ENCODE data around the gene SKP1.
"Not testable (repeated sequence)": the region's sequence is repeated elsewhere in the genome, so short reads cannot be mapped to it uniquely, and the experiment has no call there.

The SKP1 gene

DNA sequence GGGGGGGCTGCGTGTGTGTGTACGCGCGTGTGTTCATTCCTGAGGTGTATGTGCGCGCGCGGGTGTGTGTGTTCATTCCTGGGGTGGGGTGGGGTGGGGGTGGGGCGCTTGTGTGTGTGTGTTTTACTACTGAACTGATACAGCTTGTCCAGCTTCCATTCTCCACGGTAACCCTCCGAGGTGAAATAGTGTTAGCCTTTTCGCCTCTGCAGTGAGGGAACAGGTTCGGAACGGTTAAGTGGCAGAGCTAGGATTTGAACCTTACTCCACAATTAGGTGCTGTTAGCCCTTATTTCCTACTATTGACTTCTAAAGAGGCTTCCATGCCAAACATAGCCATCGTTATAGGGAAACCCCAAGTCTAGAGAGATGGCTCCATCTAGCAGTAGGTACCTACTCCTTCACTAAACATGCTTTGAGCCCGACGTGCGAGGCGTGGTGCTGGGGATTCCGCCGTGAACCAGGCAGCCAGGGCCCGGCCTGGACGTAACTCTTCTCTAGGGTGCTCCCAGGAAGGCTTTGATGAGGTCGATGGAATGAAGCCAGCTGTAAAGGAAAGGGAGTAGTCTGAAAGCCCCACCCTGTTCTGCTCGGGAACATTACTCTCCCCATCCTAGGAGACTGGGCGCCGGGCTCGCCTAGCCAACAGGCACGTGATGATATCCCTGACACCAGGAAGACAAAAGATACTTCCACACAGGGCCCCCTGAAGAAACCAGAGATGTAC is 782 bp upstream of the SKP1 start:
- no peak for DNase-seq (ENCODE audit: low read depth in 2 of 2)

- peak in 1 of 2 donors; percentile 7 for DNase-seq (ENCODE audit: low read depth in 2 of 2)
Measured at GRCh38 chr5:134175921-134176510, 734 bp downstream of the SKP1 start.

- no peak for DNase-seq (ENCODE audit: low read depth in 2 of 2)
Measured at GRCh38 chr5:134174841-134175839, 1.6 kb downstream of the SKP1 start.

GRCh38 chr5:134171972-134172371 is 4.8 kb downstream of the SKP1 start:
- DNase-seq (ENCODE audit: low read depth in 2 of 2) = no peak

DNA sequence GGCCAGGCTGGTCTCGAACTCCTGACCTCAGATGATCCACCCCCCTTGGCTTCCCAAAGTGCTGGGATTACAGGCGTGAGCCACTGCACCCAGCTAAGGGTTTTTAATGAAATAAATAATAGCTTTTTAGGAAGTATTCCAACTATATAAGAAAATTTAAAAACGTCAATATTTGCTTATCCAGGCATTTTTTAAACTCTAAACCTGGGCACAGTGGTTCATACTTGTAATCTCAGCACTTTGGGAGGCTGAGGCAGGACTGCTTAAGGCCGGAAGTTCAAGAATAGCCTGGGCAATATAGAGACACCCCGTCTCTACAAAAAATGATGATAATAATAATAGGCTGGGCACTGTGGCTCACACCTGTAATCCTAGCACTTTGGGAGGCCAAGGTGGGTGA is 14.2 kb downstream of the SKP1 start:
- no peak for DNase-seq (ENCODE audit: low read depth in 2 of 2)

- DNase-seq (ENCODE audit: low read depth in 2 of 2) = no peak
Measured at GRCh38 chr5:134161513-134162395, 15.0 kb downstream of the SKP1 start.

DNA sequence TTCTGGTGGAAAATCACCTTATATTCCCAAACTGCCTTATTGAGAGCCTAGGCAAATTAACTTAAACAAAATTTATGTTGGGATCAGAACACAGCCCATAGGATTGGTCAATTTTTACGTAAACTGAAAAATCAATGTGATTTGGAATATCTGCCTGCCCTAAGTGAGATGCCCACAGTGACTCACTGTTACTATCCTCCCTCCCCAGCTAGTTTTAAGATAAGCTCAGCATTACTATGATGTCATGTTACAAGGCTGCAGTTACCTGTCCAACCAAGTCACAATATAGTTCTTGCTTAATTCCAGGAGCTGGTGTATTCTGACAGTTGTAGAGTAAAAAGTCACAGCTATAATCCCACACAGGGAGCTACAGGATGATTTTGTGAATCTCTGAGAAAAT is 23.1 kb downstream of the SKP1 start:
- no peak for DNase-seq (ENCODE audit: low read depth in 2 of 2)

- no peak for DNase-seq (ENCODE audit: low read depth in 2 of 2)
Measured at GRCh38 chr5:134153241-134153640, 23.5 kb downstream of the SKP1 start.

- not testable (repeated sequence) for DNase-seq (ENCODE audit: low read depth in 2 of 2)
Measured at GRCh38 chr5:134152173-134152832, 24.4 kb downstream of the SKP1 start.

DNA sequence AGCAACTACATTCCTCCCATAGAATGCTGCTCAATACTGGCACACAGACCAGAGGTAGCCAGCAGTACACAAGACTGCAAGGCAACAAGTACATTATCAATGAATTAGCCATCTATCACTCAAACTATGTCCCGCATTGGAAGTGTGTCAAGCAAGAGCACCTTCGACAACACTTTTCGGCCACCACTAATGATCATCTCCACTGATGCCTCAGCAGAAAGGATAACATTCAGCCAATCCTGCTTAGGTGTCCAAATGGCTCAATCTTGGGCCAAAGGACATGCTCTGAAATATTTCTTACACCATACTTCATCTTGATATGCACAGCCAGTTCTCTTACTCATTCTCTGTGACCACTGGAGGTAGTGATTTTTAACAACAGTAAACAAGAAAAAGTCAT is 25.0 kb downstream of the SKP1 start:
- no peak for DNase-seq (ENCODE audit: low read depth in 2 of 2)

- no peak for DNase-seq (ENCODE audit: low read depth in 2 of 2)
Measured at GRCh38 chr5:134149571-134150303, 27.0 kb downstream of the SKP1 start.

DNA sequence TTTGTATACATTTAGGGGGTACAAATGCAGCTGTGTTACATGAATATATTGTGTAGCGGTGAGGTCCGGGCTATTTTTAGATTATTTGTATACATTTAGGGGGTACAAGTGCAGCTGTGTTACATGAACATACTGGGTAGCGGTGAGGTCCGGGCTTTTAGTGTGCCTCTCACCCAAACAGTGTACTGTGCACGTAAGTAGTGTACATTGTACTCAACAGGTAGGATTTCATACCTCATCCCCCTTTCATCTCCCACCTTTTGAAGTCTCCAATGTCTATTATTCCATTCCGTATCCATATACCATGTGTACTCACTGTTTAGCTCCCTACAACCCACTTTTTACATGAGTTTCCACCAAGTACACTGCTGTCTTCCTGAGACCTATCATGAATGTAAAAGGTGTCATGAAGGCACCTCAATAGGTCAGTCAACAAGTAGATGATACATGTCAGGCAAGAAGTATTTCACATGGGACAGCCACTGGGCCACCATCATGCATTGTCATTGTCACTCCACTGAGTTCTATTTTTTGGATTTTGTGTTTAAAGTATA is 27.7 kb downstream of the SKP1 start:
- no peak for DNase-seq (ENCODE audit: low read depth in 2 of 2)

GRCh38 chr5:134148316-134148715 is 28.4 kb downstream of the SKP1 start:
- DNase-seq (ENCODE audit: low read depth in 2 of 2) = no peak

- DNase-seq (ENCODE audit: low read depth in 2 of 2) = no peak
Measured at GRCh38 chr5:134146651-134147518, 29.9 kb downstream of the SKP1 start.

- DNase-seq (ENCODE audit: low read depth in 2 of 2) = peak; percentile 59 to 67
Measured at GRCh38 chr5:134145779-134146581, 30.8 kb downstream of the SKP1 start.

- DNase-seq (ENCODE audit: low read depth in 2 of 2) = no peak
Measured at GRCh38 chr5:134145041-134145757, 31.6 kb downstream of the SKP1 start.
